Gastrocnemius medialis (tissue), 4 donors: ENCODE data around the gene NR0B2.

Experiments used
- CTCF ChIP-seq, 5 experiments: fragments of 450-650 bp in 3 of 5; fragments of 200-600 bp in 2 of 5; sonication (generic) in 2 of 5; IDR thresholded peaks in 4 of 5; conservative IDR thresholded peaks in 1 of 5; 1 replicate in 4 of 5; 2 replicates in 1 of 5; pipeline ENCODE4 v1.5.1; 2016 to 2019; ENCODE audit warnings: antibody characterized with exemption in 5 of 5, mild to moderate bottlenecking in 3 of 5, moderate library complexity in 3 of 5
- POLR2A ChIP-seq, 2 donors: fragments of 450-650 bp; IDR thresholded peaks; one replicate each; pipeline ENCODE4 v1.6.1; 2017; ENCODE audit warnings: antibody characterized with exemption in 2 of 2, mild to moderate bottlenecking in 2 of 2, moderate library complexity in 2 of 2

- no peak for TF ChIP-seq CTCF (IDR thresholded peaks at IDR 0.05 in 4 of 5, conservative IDR thresholded peaks at IDR 0.05 in 1 of 5)
- no peak for TF ChIP-seq POLR2A (IDR thresholded peaks at IDR 0.05)
These were observed at the start of gene NR0B2 for GRCh38 chr1:26913754-26914619.
